Brain microvascular endothelial cell (primary cell): ENCODE results near the gene OTOS.

ENCODE experiments used
- DNase-seq: peaks from one replicate; pipeline ENCODE4 v3.0.0-alpha.2; 2020
- H3K27ac ChIP-seq: fragments of 250-450 bp; sonication (Bioruptor Pico); 2 replicates; pipeline ENCODE4 v1.5.1; 2020; ENCODE audit warnings: mild to moderate bottlenecking, moderate library complexity
- H3K27me3 ChIP-seq: fragments of 250-450 bp; sonication (Bioruptor Pico); replicated peaks from 2 replicates; pipeline ENCODE4 v1.5.1; 2020; ENCODE audit warnings: mild to moderate bottlenecking
- H3K36me3 ChIP-seq: fragments of 250-450 bp; sonication (Bioruptor Pico); replicated peaks from 2 replicates; pipeline ENCODE4 v1.5.1; 2020; ENCODE audit warnings: mild to moderate bottlenecking
- H3K4me3 ChIP-seq: 2 replicates; pipeline ENCODE4 v1.5.1; 2011; ENCODE audit warnings: low read depth, mild to moderate bottlenecking, control low read depth, low read length, moderate library complexity
- in situ Hi-C: cut with HindIII; loops from 2 replicates; pipeline ENCODE4 v1.10.0; 2017; ENCODE audit warnings: low sequenced_read_pairs, low pct_ligation_motif_present
- TF ChIP-seq, protein P1 (sequence below): IDR thresholded peaks from 2 replicates; pipeline ENCODE4 v1.5.1; 2011; ENCODE audit warnings: low read depth, mild to moderate bottlenecking, moderate library complexity, low read length, control low read depth, inconsistent platforms; ENCODE audit errors: missing control alignments

Gene OTOS

GRCh38 chr2:240136671-240137292 lies 3.7 kb downstream of the OTOS start:
- in situ Hi-C loops: no loop called here
- TF ChIP-seq, protein P1, sequence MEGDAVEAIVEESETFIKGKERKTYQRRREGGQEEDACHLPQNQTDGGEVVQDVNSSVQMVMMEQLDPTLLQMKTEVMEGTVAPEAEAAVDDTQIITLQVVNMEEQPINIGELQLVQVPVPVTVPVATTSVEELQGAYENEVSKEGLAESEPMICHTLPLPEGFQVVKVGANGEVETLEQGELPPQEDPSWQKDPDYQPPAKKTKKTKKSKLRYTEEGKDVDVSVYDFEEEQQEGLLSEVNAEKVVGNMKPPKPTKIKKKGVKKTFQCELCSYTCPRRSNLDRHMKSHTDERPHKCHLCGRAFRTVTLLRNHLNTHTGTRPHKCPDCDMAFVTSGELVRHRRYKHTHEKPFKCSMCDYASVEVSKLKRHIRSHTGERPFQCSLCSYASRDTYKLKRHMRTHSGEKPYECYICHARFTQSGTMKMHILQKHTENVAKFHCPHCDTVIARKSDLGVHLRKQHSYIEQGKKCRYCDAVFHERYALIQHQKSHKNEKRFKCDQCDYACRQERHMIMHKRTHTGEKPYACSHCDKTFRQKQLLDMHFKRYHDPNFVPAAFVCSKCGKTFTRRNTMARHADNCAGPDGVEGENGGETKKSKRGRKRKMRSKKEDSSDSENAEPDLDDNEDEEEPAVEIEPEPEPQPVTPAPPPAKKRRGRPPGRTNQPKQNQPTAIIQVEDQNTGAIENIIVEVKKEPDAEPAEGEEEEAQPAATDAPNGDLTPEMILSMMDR: no peak
- Histone ChIP-seq H3K4me3 (peak overlapping the region; percentile 88), H3K36me3 (peaks cover 11% of the 10 kb centered on the region), H3K27me3 (peaks cover 8% of the 10 kb centered on the region), H3K27ac (no peak overlapping the region)
- no peak for DNase-seq

DNA sequence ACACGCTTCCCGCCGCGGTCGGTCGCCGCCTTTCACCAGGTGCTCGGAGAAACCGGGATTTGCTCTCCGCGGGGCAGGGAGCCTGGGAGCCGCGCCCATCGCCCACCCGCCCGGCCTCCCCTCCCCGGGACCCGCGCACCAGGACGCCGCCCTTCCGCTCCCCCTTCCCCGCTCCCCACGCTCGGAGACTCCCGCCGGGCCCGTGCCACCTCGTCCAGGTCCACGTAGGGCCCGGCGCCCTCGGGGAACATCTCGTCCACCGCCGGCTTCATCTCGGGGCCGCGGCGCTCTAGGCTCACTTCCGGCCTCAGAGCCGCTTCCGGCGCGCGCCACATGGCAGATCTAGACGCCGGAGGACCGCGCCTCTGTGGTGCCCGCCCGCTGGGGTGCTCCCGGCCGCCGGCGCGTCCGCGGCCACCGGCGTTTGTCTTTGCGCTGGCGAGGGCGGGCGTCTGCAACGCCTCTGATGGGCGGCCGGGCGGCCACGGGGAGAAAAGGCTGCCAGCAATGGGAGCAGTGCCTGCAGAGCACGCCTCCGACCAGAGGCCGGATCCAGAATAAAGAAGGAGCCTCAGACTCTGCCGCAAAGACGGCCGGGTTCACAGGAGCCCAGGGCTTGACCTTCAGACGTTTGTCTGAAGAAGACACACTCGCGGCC lies 4.3 kb downstream of the OTOS start, which contains the start of gene COPS9:
Gene COPS9, minus strand, starts transcription at position 293 of the 658 bp plus-strand sequence. Its CDS starts 21 bp downstream, at position 272.
- peak; percentile 84 for DNase-seq
- TF ChIP-seq, protein P1: no peak
- Histone ChIP-seq H3K36me3 (peaks cover 18% of the 10 kb centered on the region), H3K27ac (peak within 1 kb of the TSS; percentile 47), H3K4me3 (peak within 1 kb of the TSS; percentile 88), H3K27me3 (peaks cover 6% of the 10 kb centered on the region)
- in situ Hi-C loops: no loop called here

GRCh38 chr2:240135706-240136012 lies 4.8 kb downstream of the OTOS start:
- in situ Hi-C loops: no loop called here

GRCh38 chr2:240134956-240135520 lies 5.4 kb downstream of the OTOS start:
- H3K27ac ChIP-seq: no peak overlapping the region
- H3K36me3 ChIP-seq: peaks cover 29% of the 10 kb centered on the region

More at GRCh38 chr2:240135706-240136012, 4.8 kb downstream of the OTOS start:
- H3K4me3 ChIP-seq: peak overlapping the region; percentile 88
- no peak for DNase-seq
- TF ChIP-seq, protein P1: no peak
- H3K36me3 ChIP-seq: peaks cover 23% of the 10 kb centered on the region
- peak overlapping the region; percentile 47 for H3K27ac ChIP-seq
- H3K27me3 ChIP-seq: peaks cover 6% of the 10 kb centered on the region

GRCh38 chr2:240134466-240134865 lies 6.0 kb downstream of the OTOS start:
- H3K27ac ChIP-seq: no peak overlapping the region
- in situ Hi-C loops: no loop called here
- H3K4me3 ChIP-seq: no peak overlapping the region
- H3K27me3 ChIP-seq: no peaks in the 10 kb centered on the region
- TF ChIP-seq, protein P1: no peak
- no peak for DNase-seq
- peaks cover 35% of the 10 kb centered on the region for H3K36me3 ChIP-seq

More at GRCh38 chr2:240134956-240135520, 5.4 kb downstream of the OTOS start:
- in situ Hi-C loops: no loop called here
- peak overlapping the region; percentile 88 for H3K4me3 ChIP-seq
- DNase-seq: no peak
- TF ChIP-seq, protein P1: no peak
- no peaks in the 10 kb centered on the region for H3K27me3 ChIP-seq
